ENCODE results near the gene AIFM2.

Gene AIFM2

GRCh38 chr10:70096016-70096704 lies 36.5 kb downstream of the AIFM2 start:
- no peak overlapping the region for H3K4me2 ChIP-seq (ENCODE audit: low read length)
- no peak overlapping the region for H3K4ac ChIP-seq (ENCODE audit: low read depth, low read length)
- no peak overlapping the region for H2BK5ac ChIP-seq (ENCODE audit: low read length)
- no peak overlapping the region for H3K4me3 ChIP-seq (ENCODE audit: low read length)
- no peak overlapping the region for H3K9ac ChIP-seq (ENCODE audit: low read length)
- WGBS (ENCODE audit: extremely low coverage, insufficient coverage, low lambda C conversion rate): no CpG with 5 or more reads among the region's 6 CpGs
- H3K18ac ChIP-seq (ENCODE audit: low read length): no peak overlapping the region
- no peak overlapping the region for H3K27ac ChIP-seq (ENCODE audit: low read depth, low read length)
- H4K8ac ChIP-seq (ENCODE audit: low read depth, low read length): no peak overlapping the region
- H2AK5ac ChIP-seq (ENCODE audit: low read length): no peak overlapping the region
- H3K79me1 ChIP-seq (ENCODE audit: low read length): no peaks in the 10 kb centered on the region
- no peaks in the 10 kb centered on the region for H3K4me1 ChIP-seq (ENCODE audit: control insufficient read depth, low read depth, low read length)
- H3K36me3 ChIP-seq (ENCODE audit: control insufficient read depth, insufficient read depth, low read length): peaks cover 4% of the 10 kb centered on the region
- DNase-seq: no peak
- no peak overlapping the region for H2BK120ac ChIP-seq (ENCODE audit: low read depth, low read length)
- no peak overlapping the region for H3K23ac ChIP-seq (ENCODE audit: low read length)
- no peak overlapping the region for H2BK15ac ChIP-seq (replicated peaks; ENCODE audit: low read depth)
- no peak overlapping the region for H3K56ac ChIP-seq (ENCODE audit: low read length)
- no peaks in the 10 kb centered on the region for H3K27me3 ChIP-seq (ENCODE audit: insufficient read depth, low read length, poor library complexity)
- H3K79me2 ChIP-seq (ENCODE audit: control insufficient read depth, insufficient read depth, low read length): no peaks in the 10 kb centered on the region
- H4K5ac ChIP-seq (ENCODE audit: low read length): no peak overlapping the region

GRCh38 chr10:70094250-70094649 lies 38.4 kb downstream of the AIFM2 start:
- Histone ChIP-seq H2BK5ac (ENCODE audit: low read length) (no peak overlapping the region), H2BK120ac (ENCODE audit: low read depth, low read length) (no peak overlapping the region), H2BK15ac (replicated peaks; ENCODE audit: low read depth) (no peak overlapping the region), H3K27me3 (ENCODE audit: insufficient read depth, low read length, poor library complexity) (no peaks in the 10 kb centered on the region), H3K23ac (ENCODE audit: low read length) (no peak overlapping the region), H3K79me2 (ENCODE audit: control insufficient read depth, insufficient read depth, low read length) (no peaks in the 10 kb centered on the region), H4K5ac (ENCODE audit: low read length) (no peak overlapping the region), H3K4me1 (ENCODE audit: control insufficient read depth, low read depth, low read length) (no peaks in the 10 kb centered on the region), H2AK5ac (ENCODE audit: low read length) (no peak overlapping the region), H3K27ac (ENCODE audit: low read depth, low read length) (no peak overlapping the region), H3K9ac (ENCODE audit: low read length) (no peak overlapping the region), H3K4ac (ENCODE audit: low read depth, low read length) (no peak overlapping the region), H4K8ac (ENCODE audit: low read depth, low read length) (no peak overlapping the region), H3K36me3 (ENCODE audit: control insufficient read depth, insufficient read depth, low read length) (peaks cover 3% of the 10 kb centered on the region), H3K18ac (ENCODE audit: low read length) (no peak overlapping the region), H3K79me1 (ENCODE audit: low read length) (no peaks in the 10 kb centered on the region), H3K56ac (ENCODE audit: low read length) (no peak overlapping the region), H3K4me3 (ENCODE audit: low read length) (no peak overlapping the region), H3K4me2 (ENCODE audit: low read length) (no peak overlapping the region)
- no CpG with 5 or more reads among the region's 2 CpGs for WGBS (ENCODE audit: extremely low coverage, insufficient coverage, low lambda C conversion rate)
- no peak for DNase-seq

- WGBS (ENCODE audit: extremely low coverage, insufficient coverage, low lambda C conversion rate): no CpG with 5 or more reads among the region's 9 CpGs
- peaks cover 3% of the 10 kb centered on the region for H3K36me3 ChIP-seq (ENCODE audit: control insufficient read depth, insufficient read depth, low read length)
Observed at GRCh38 chr10:70093335-70093944, 39.2 kb downstream of the AIFM2 start.

GRCh38 chr10:70092389-70092718 lies 40.3 kb downstream of the AIFM2 start:
- Histone ChIP-seq H3K79me1 (ENCODE audit: low read length) (no peaks in the 10 kb centered on the region), H3K79me2 (ENCODE audit: control insufficient read depth, insufficient read depth, low read length) (no peaks in the 10 kb centered on the region), H4K5ac (ENCODE audit: low read length) (no peak overlapping the region), H3K9ac (ENCODE audit: low read length) (no peak overlapping the region), H4K8ac (ENCODE audit: low read depth, low read length) (no peak overlapping the region), H2AK5ac (ENCODE audit: low read length) (no peak overlapping the region), H3K4me3 (ENCODE audit: low read length) (no peak overlapping the region), H3K18ac (ENCODE audit: low read length) (no peak overlapping the region), H3K27ac (ENCODE audit: low read depth, low read length) (no peak overlapping the region), H2BK5ac (ENCODE audit: low read length) (no peak overlapping the region), H2BK15ac (replicated peaks; ENCODE audit: low read depth) (no peak overlapping the region), H3K4me2 (ENCODE audit: low read length) (no peak overlapping the region), H3K56ac (ENCODE audit: low read length) (no peak overlapping the region), H3K36me3 (ENCODE audit: control insufficient read depth, insufficient read depth, low read length) (peaks cover 3% of the 10 kb centered on the region), H3K4me1 (ENCODE audit: control insufficient read depth, low read depth, low read length) (no peaks in the 10 kb centered on the region), H3K23ac (ENCODE audit: low read length) (no peak overlapping the region), H3K27me3 (ENCODE audit: insufficient read depth, low read length, poor library complexity) (no peaks in the 10 kb centered on the region), H3K4ac (ENCODE audit: low read depth, low read length) (no peak overlapping the region), H2BK120ac (ENCODE audit: low read depth, low read length) (no peak overlapping the region)
- no CpG with 5 or more reads among the region's 7 CpGs for WGBS (ENCODE audit: extremely low coverage, insufficient coverage, low lambda C conversion rate)
- no peak for DNase-seq

More at GRCh38 chr10:70093335-70093944, 39.2 kb downstream of the AIFM2 start:
- Histone ChIP-seq H3K79me1 (ENCODE audit: low read length) (no peaks in the 10 kb centered on the region), H3K23ac (ENCODE audit: low read length) (no peak overlapping the region), H3K4ac (ENCODE audit: low read depth, low read length) (no peak overlapping the region), H3K18ac (ENCODE audit: low read length) (no peak overlapping the region), H3K56ac (ENCODE audit: low read length) (no peak overlapping the region), H2AK5ac (ENCODE audit: low read length) (no peak overlapping the region), H2BK5ac (ENCODE audit: low read length) (no peak overlapping the region), H4K5ac (ENCODE audit: low read length) (no peak overlapping the region), H3K4me1 (ENCODE audit: control insufficient read depth, low read depth, low read length) (no peaks in the 10 kb centered on the region), H3K79me2 (ENCODE audit: control insufficient read depth, insufficient read depth, low read length) (no peaks in the 10 kb centered on the region), H3K27ac (ENCODE audit: low read depth, low read length) (no peak overlapping the region), H3K27me3 (ENCODE audit: insufficient read depth, low read length, poor library complexity) (no peaks in the 10 kb centered on the region), H2BK120ac (ENCODE audit: low read depth, low read length) (no peak overlapping the region), H3K4me2 (ENCODE audit: low read length) (no peak overlapping the region), H2BK15ac (replicated peaks; ENCODE audit: low read depth) (no peak overlapping the region), H3K4me3 (ENCODE audit: low read length) (no peak overlapping the region), H3K9ac (ENCODE audit: low read length) (no peak overlapping the region), H4K8ac (ENCODE audit: low read depth, low read length) (no peak overlapping the region)
- no peak for DNase-seq

- WGBS (ENCODE audit: extremely low coverage, insufficient coverage, low lambda C conversion rate): no CpG with 5 or more reads among the region's 5 CpGs
- H3K56ac ChIP-seq (ENCODE audit: low read length): no peak overlapping the region
- H3K27ac ChIP-seq (ENCODE audit: low read depth, low read length): no peak overlapping the region
- peaks cover 3% of the 10 kb centered on the region for H3K36me3 ChIP-seq (ENCODE audit: control insufficient read depth, insufficient read depth, low read length)
- no peak overlapping the region for H2BK15ac ChIP-seq (replicated peaks; ENCODE audit: low read depth)
- H3K4ac ChIP-seq (ENCODE audit: low read depth, low read length): no peak overlapping the region
- H3K4me3 ChIP-seq (ENCODE audit: low read length): no peak overlapping the region
- H3K18ac ChIP-seq (ENCODE audit: low read length): no peak overlapping the region
- H3K27me3 ChIP-seq (ENCODE audit: insufficient read depth, low read length, poor library complexity): no peaks in the 10 kb centered on the region
- H2AK5ac ChIP-seq (ENCODE audit: low read length): no peak overlapping the region
- no peak for DNase-seq
- no peak overlapping the region for H2BK120ac ChIP-seq (ENCODE audit: low read depth, low read length)
- H3K9ac ChIP-seq (ENCODE audit: low read length): no peak overlapping the region
- H3K23ac ChIP-seq (ENCODE audit: low read length): no peak overlapping the region
- H4K5ac ChIP-seq (ENCODE audit: low read length): no peak overlapping the region
- H3K4me1 ChIP-seq (ENCODE audit: control insufficient read depth, low read depth, low read length): no peaks in the 10 kb centered on the region
- no peak overlapping the region for H3K4me2 ChIP-seq (ENCODE audit: low read length)
- no peaks in the 10 kb centered on the region for H3K79me2 ChIP-seq (ENCODE audit: control insufficient read depth, insufficient read depth, low read length)
- H4K8ac ChIP-seq (ENCODE audit: low read depth, low read length): no peak overlapping the region
- H2BK5ac ChIP-seq (ENCODE audit: low read length): no peak overlapping the region
- H3K79me1 ChIP-seq (ENCODE audit: low read length): no peaks in the 10 kb centered on the region
Observed at GRCh38 chr10:70090951-70091350, 41.7 kb downstream of the AIFM2 start.

GRCh38 chr10:70090013-70090412 lies 42.6 kb downstream of the AIFM2 start:
- Histone ChIP-seq H3K27ac (ENCODE audit: low read depth, low read length) (no peak overlapping the region), H3K79me2 (ENCODE audit: control insufficient read depth, insufficient read depth, low read length) (no peaks in the 10 kb centered on the region), H3K18ac (ENCODE audit: low read length) (no peak overlapping the region), H4K8ac (ENCODE audit: low read depth, low read length) (no peak overlapping the region), H3K9ac (ENCODE audit: low read length) (no peak overlapping the region), H2BK15ac (replicated peaks; ENCODE audit: low read depth) (no peak overlapping the region), H3K56ac (ENCODE audit: low read length) (no peak overlapping the region), H3K4me3 (ENCODE audit: low read length) (no peak overlapping the region), H3K4me2 (ENCODE audit: low read length) (no peak overlapping the region), H3K36me3 (ENCODE audit: control insufficient read depth, insufficient read depth, low read length) (peaks cover 3% of the 10 kb centered on the region), H3K27me3 (ENCODE audit: insufficient read depth, low read length, poor library complexity) (no peaks in the 10 kb centered on the region), H3K4ac (ENCODE audit: low read depth, low read length) (no peak overlapping the region), H3K4me1 (ENCODE audit: control insufficient read depth, low read depth, low read length) (no peaks in the 10 kb centered on the region), H3K23ac (ENCODE audit: low read length) (no peak overlapping the region), H2BK120ac (ENCODE audit: low read depth, low read length) (no peak overlapping the region), H3K79me1 (ENCODE audit: low read length) (no peaks in the 10 kb centered on the region), H4K5ac (ENCODE audit: low read length) (no peak overlapping the region), H2AK5ac (ENCODE audit: low read length) (no peak overlapping the region), H2BK5ac (ENCODE audit: low read length) (no peak overlapping the region)
- DNase-seq: no peak
- no CpG with 5 or more reads among the region's 8 CpGs for WGBS (ENCODE audit: extremely low coverage, insufficient coverage, low lambda C conversion rate)

Measured in mesendoderm (in vitro differentiated cells).